Cardiac muscle cell (in vitro differentiated cells and primary cell): ENCODE measurements around the gene CFAP52. TPM values are rescaled to one million over a fixed set of nuclear protein-coding genes. Genes with fewer than 3 reads are reported as not detected.
"Not testable (repeated sequence)": the region's sequence is repeated elsewhere in the genome, so short reads cannot be mapped to it uniquely, and the experiment has no call there.

Source experiments
- DNase-seq, 2 donors: peaks; one replicate each; pipeline versions ENCODE4 v3.0.0 to v3.0.0-alpha.2; 2010 to 2017; ENCODE audit warnings: low read depth in 1 of 2, low spot score in 1 of 2
- H3K27ac ChIP-seq: fragments of 200-600 bp; sonication (generic); 2 replicates; pipeline ENCODE4 v1.5.1; 2016
- H3K27me3 ChIP-seq: fragments of 200-600 bp; sonication (generic); 2 replicates; pipeline ENCODE4 v1.6.0; 2016; ENCODE audit warnings: control low read depth
- H3K36me3 ChIP-seq: fragments of 200-600 bp; sonication (generic); 2 replicates; pipeline ENCODE4 v1.5.1; 2016; ENCODE audit warnings: control low read depth
- H3K4me1 ChIP-seq: fragments of 200-600 bp; sonication (generic); 2 replicates; pipeline ENCODE4 v1.8.1; 2017; ENCODE audit warnings: low read depth, mild to moderate bottlenecking, mixed run types
- H3K4me3 ChIP-seq: fragments of 200-600 bp; sonication (generic); 2 replicates; pipeline ENCODE4 v1.5.1; 2016; ENCODE audit warnings: mild to moderate bottlenecking
- H3K9me3 ChIP-seq: fragments of 200-600 bp; sonication (generic); 2 replicates; pipeline ENCODE4 v1.5.1; 2017; ENCODE audit warnings: low read depth, mild to moderate bottlenecking, control low read depth
- polyA plus RNA-seq: library from polyadenylated mRNA; unstranded; fragments of >200 nt; fragmentation: Nextera tagmentation; extraction: Ambion mirVana; gene quantifications from 2 replicates; pipeline ENCODE4 v1.2.1, GENCODE V29; 2016
- total RNA-seq: library from RNA; depleted of rRNA; stranded (reverse); fragments of >200 nt; gene quantifications from 2 replicates; pipeline ENCODE4 v1.2.3, GENCODE V29; 2016
- TF ChIP-seq, protein P1 (sequence below): IDR thresholded peaks from 2 replicates; pipeline ENCODE4 v1.5.1; 2012; ENCODE audit warnings: low read depth, mild to moderate bottlenecking, low read length

CFAP52 gene
- total and polyA plus RNA-seq, 2 experiments from 2014 or later: 0.50 TPM; not detected in 1

DNA sequence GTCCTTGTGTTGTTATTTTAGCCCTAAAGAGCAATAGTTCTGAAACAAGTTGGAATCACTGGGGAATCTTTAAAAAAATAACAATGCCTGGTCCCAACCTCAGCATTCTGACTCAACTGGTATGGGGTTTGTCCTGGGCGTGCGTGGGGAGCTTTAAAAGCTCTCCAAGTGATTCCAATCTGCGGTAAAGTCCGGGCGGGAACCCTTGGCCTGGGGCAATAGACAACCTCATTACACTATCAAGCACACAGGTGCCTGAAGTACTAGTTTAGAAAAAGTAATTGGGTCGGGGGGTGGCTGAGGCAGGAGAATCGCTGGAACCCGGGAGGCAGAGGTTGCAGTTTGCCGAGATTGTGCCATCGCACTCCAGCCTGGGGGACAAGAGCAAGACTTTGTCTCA, 5.2 kb upstream of the CFAP52 start:
- no peaks in the 10 kb centered on the region for H3K9me3 ChIP-seq
- no peaks in the 10 kb centered on the region for H3K27me3 ChIP-seq
- H3K27ac ChIP-seq: no peak overlapping the region
- no peak overlapping the region for H3K4me3 ChIP-seq
- H3K4me1 ChIP-seq: no peaks in the 10 kb centered on the region
- peaks cover 7% of the 10 kb centered on the region for H3K36me3 ChIP-seq
- TF ChIP-seq, protein P1, sequence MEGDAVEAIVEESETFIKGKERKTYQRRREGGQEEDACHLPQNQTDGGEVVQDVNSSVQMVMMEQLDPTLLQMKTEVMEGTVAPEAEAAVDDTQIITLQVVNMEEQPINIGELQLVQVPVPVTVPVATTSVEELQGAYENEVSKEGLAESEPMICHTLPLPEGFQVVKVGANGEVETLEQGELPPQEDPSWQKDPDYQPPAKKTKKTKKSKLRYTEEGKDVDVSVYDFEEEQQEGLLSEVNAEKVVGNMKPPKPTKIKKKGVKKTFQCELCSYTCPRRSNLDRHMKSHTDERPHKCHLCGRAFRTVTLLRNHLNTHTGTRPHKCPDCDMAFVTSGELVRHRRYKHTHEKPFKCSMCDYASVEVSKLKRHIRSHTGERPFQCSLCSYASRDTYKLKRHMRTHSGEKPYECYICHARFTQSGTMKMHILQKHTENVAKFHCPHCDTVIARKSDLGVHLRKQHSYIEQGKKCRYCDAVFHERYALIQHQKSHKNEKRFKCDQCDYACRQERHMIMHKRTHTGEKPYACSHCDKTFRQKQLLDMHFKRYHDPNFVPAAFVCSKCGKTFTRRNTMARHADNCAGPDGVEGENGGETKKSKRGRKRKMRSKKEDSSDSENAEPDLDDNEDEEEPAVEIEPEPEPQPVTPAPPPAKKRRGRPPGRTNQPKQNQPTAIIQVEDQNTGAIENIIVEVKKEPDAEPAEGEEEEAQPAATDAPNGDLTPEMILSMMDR: no peak
- DNase-seq: no peak

DNA sequence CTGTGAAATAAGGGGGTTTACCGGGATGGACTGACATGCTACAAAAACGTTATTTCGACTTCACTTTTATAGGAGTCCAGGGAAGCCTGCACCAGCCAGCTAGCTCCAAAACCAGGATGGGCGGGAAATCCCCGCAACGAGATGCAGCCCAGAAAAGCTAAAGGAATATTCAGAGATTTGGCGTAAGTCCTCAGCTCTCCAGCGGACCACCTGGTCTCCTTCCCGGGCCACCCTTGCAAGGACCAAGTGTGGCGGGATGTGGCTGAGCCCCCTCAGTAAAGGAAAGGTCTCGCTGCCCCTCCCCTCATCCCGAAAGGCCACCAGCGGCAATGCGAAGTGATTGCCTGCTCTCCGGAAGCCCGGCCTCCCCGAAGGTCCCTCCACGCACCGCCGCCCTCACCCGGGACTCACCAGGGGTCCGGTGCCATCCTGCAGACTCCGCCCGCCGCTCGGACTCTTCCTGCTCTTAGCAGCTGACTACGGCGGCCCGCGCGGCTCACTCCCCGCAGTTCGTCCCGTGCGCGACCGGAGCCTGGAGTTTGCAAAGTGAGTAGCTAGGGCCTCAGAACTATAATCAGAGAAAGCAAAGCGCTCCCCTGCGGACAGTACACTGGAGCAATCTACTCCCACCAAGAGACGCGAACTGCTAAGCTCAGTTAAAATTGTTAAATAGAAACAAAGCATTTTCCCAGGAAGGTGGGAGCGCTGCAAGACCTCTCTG, 901 bp upstream of the CFAP52 start, which contains the start of gene STX8:
STX8 (minus strand) TSS at position 440 of the 721 bp plus-strand sequence; CDS start at position 428, 12 bp downstream.
- TF ChIP-seq, protein P1: peak; percentile 5
- peak within 1 kb of the TSS; percentile 92 for H3K4me3 ChIP-seq
- DNase-seq: peak; percentile 94 to 95
- H3K27ac ChIP-seq: peak within 1 kb of the TSS; percentile 41
- H3K9me3 ChIP-seq: no peaks in the 10 kb centered on the region
- H3K27me3 ChIP-seq: no peaks in the 10 kb centered on the region
- H3K36me3 ChIP-seq: no peaks in the 10 kb centered on the region
- no peaks in the 10 kb centered on the region for H3K4me1 ChIP-seq

DNA sequence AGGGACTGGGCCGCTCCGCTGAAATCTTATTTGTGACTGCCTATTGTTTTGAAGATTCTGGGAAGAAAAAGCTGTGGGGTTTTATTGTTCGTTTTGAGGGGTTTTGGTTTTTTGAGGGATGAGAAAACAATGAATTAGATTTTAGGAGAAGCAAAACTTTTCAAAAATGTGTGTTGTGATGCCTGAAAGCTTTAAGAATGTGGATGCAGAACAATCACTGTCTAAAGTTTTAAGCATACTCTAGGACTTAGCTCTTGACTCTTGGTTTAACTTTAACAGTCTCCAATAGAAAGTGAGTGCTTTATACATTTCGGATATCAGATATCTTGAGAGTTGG, 899 bp downstream of the CFAP52 start:
- no peak overlapping the region for H3K4me3 ChIP-seq
- DNase-seq: no peak
- no peaks in the 10 kb centered on the region for H3K36me3 ChIP-seq
- H3K9me3 ChIP-seq: no peaks in the 10 kb centered on the region
- TF ChIP-seq, protein P1: no peak
- H3K4me1 ChIP-seq: no peaks in the 10 kb centered on the region
- H3K27ac ChIP-seq: no peak overlapping the region
- H3K27me3 ChIP-seq: no peaks in the 10 kb centered on the region

DNA sequence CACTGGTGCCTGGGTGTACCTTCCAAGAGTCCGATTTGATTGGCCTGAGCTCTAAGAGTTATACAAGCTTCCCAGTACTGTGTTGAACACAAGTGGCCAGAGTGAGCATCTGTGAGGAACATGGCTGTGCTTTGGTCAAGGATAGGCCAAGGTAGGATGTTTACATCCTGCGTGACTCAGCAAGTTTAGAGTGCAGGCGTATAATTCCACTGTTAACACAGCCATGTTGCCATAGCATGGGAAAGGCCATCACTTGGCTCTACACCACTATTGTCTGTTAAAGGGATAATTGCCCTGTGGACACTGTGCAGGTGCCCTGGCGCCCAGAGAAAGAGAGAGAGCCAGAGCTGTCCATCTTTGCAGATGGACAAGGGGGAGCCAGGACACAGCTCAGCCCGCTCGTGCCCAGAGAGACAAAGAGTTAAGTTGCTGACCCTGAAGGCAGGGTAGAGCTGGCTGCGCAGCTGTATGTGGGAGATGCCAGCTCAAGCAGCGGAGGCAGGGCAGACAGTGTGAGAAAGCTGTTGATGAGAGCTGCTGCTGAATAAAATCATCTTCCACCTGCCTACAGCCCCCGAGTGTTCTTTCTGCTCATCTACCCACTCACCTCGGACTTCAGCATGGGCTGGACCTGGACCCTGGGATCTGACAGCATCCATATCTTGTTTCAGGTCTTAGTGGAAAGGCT, 11.7 kb downstream of the CFAP52 start:
- Histone ChIP-seq H3K36me3 (no peaks in the 10 kb centered on the region), H3K27ac (no peak overlapping the region), H3K9me3 (no peaks in the 10 kb centered on the region), H3K4me3 (no peak overlapping the region), H3K4me1 (no peaks in the 10 kb centered on the region), H3K27me3 (no peaks in the 10 kb centered on the region)
- TF ChIP-seq, protein P1: no peak
- DNase-seq: no peak

DNA sequence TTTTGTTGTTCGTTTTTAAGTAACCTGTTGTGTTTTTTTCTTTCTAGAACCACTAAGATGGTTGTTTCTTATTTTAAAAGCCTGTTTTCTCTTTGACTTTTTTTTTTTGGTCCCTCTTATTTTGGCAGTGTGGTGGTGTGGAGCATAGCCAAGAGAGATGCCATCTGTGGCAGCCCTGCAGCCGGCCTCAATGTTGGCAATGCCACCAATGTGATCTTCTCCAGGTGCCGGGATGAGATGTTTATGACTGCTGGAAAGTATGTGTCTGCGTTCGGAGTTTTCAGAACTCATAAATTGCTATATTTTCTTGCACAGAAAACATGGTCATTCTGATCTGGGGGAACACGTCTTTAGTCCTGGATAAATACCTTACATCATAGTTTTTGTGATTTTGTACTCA, 17.6 kb downstream of the CFAP52 start:
- Histone ChIP-seq H3K27ac (no peak overlapping the region), H3K27me3 (peaks cover 6% of the 10 kb centered on the region), H3K36me3 (no peaks in the 10 kb centered on the region), H3K4me1 (no peaks in the 10 kb centered on the region), H3K4me3 (no peak overlapping the region), H3K9me3 (no peaks in the 10 kb centered on the region)
- DNase-seq: no peak
- TF ChIP-seq, protein P1: no peak

DNA sequence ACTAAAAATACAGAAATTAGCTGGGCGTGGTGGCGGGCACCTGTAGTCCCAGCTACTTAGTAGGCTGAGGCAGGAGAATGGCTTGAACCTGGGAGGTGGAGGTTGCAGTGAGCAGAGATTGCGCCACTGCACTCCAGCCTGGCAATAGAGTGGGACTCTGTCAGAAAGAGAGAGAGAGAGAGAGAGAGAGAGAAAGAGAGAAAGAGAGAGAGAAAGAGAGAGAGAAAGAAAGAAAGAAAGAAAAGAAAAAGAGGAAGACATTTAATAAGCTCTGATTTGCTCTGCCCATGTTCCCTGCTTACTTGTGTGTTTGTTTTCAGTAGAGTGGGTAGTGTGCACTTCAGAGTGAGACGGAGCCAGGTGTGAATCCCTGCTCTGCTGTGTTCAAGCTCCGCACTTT, 21.2 kb downstream of the CFAP52 start:
- H3K4me3 ChIP-seq, H3K27me3 ChIP-seq, H3K36me3 ChIP-seq, DNase-seq, H3K27ac ChIP-seq, H3K9me3 ChIP-seq, H3K4me1 ChIP-seq: not testable (repeated sequence)
